Sciatic nerve (tissue), 2 donors: ENCODE results near the gene UPK1A. TPM values are rescaled to one million over a fixed set of nuclear protein-coding genes. Genes with fewer than 3 reads are reported as not detected.

Experiments used
- ATAC-seq: fragments of 200-7000 bp; cut with Tn5 transposase; one replicate; pipeline ENCODE4 v1.9.1; 2020; ENCODE audit warnings: mild to moderate bottlenecking, moderate library complexity
- DNase-seq: peaks from one replicate; pipeline ENCODE4 v3.0.0-alpha.2; 2020; ENCODE audit warnings: low spot score
- intact Hi-C: fragments of 100-400 bp; cut with DNase I; formaldehyde crosslinking; loops from one replicate; pipeline ENCODE4 v1.14.2; 2022
- total RNA-seq: library from RNA; stranded (reverse); fragmentation: NEBNext Ultra II Directional; extraction: Animal tissue kit (Norgen Biotek cat#: 25700); gene quantifications from one replicate; pipeline ENCODE4 v1.2.1, GENCODE V29; 2021
- donor health status: DM: no; HTN: no; CAD: no.
- donor health status: DM: no; HTN: no; CAD: no.

UPK1A gene
- total RNA-seq, 1 donor from 2014 or later: not detected

DNA sequence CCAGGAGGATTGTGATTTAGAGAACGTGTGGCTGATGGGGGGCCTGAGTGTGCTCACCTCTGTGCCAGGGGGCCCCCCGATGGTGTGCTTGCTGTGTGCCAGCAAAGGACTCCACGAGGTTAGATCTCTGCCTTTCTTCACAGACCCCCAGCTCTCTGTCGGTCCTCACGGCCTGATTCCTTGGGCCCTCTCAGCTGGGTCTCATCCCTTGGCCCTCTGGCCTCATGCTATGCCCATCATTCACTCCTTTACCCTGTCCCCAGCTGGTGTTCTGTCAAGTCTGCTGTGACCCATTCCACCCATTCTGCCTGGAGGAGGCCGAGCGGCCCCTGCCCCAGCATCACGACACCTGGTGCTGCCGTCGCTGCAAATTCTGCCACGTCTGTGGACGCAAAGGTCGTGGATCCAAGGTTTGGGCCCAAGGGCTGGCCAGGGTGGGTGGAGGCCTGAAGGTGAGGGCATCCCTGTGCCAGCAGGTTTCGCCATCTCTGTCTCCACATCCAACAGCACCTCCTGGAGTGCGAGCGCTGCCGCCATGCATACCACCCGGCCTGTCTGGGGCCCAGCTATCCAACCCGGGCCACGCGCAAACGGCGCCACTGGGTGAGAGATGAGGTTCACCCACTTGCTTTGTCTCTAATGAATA, 59.0 kb downstream of the UPK1A start:
- no peak for ATAC-seq
- intact Hi-C loops: no loop called here
- no peak for DNase-seq

DNA sequence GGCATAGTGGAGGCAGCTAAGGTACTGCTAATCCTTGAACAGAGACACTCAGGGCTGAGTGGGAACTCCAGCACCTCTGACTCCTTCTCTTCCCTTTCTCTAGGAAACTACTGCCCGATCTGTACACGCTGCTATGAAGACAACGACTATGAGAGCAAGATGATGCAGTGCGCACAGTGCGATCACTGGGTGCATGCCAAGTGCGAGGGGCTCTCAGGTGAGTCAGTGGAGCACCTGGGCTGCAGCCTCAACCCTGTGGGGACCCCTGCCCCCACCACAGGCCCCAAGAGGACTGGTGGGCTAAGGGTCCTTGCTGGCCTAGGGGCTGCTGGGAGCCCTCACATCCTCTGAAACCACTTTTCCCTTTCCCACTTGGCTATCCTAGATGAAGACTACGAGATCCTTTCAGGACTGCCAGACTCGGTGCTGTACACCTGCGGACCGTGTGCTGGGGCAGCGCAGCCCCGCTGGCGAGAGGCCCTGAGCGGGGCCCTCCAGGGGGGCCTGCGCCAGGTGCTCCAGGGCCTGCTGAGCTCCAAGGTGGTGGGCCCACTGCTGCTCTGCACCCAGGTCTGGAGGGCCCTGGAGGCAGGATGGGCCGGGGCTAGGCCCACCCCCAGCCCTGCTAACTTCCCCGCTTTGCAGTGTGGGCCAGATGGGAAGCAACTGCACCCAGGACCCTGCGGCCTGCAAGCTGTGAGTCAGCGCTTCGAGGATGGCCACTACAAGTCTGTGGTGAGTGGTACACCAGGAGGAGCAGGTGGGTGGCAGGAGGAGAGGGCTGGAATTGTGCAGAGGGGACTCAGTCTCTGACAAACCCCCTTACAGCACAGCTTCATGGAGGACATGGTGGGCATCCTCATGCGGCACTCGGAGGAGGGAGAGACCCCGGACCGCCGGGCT, 61.0 kb downstream of the UPK1A start:
- ATAC-seq (no peak), DNase-seq (no peak)
- intact Hi-C loops: no loop called here

Other genes starting within 250 kb of the UPK1A start
- 4.5 TPM for gene FFAR2, start 218.3 kb upstream of the UPK1A start, total RNA-seq
- not detected for gene KRTDAP, start 176.1 kb upstream of the UPK1A start, total RNA-seq
- 26.5 TPM for gene DMKN, start 152.9 kb upstream of the UPK1A start, total RNA-seq
- gene SBSN, start 138.2 kb upstream of the UPK1A start, total RNA-seq: not detected
- gene GAPDHS, start 133.1 kb upstream of the UPK1A start, total RNA-seq: not detected
- gene TMEM147, start 120.9 kb upstream of the UPK1A start, total RNA-seq: 53.9 TPM
- not detected for gene ATP4A, start 102.9 kb upstream of the UPK1A start, total RNA-seq
- gene PMIS2, start 80.3 kb upstream of the UPK1A start, total RNA-seq: not detected
- gene HAUS5, start 53.8 kb upstream of the UPK1A start, total RNA-seq: 13.5 TPM
- gene RBM42, start 37.5 kb upstream of the UPK1A start, total RNA-seq: 56.7 TPM
- gene ETV2, start 24.8 kb upstream of the UPK1A start, total RNA-seq: 1.2 TPM
- 211 TPM for gene COX6B1, start 18.2 kb upstream of the UPK1A start, total RNA-seq
- 0.18 TPM for gene ZBTB32, start 38.0 kb downstream of the UPK1A start, total RNA-seq
- 41.1 TPM for gene KMT2B, start 51.5 kb downstream of the UPK1A start, total RNA-seq
- 10.8 TPM for gene IGFLR1, start 75.9 kb downstream of the UPK1A start, total RNA-seq
- gene U2AF1L4, start 78.9 kb downstream of the UPK1A start, total RNA-seq: 22.9 TPM
- gene PSENEN, start 79.1 kb downstream of the UPK1A start, total RNA-seq: 45.6 TPM
- 12.3 TPM for gene LIN37, start 82.1 kb downstream of the UPK1A start, total RNA-seq
- gene HSPB6, start 90.5 kb downstream of the UPK1A start, total RNA-seq: 79.7 TPM
- gene PROSER3, start 91.7 kb downstream of the UPK1A start, total RNA-seq: 29.4 TPM
- 26.8 TPM for gene ARHGAP33, start 109.0 kb downstream of the UPK1A start, total RNA-seq
- not detected for gene PRODH2, start 146.3 kb downstream of the UPK1A start, total RNA-seq
- not detected for gene NPHS1, start 186.0 kb downstream of the UPK1A start, total RNA-seq
- 0.13 TPM for gene KIRREL2, start 190.4 kb downstream of the UPK1A start, total RNA-seq
- gene APLP1, start 202.1 kb downstream of the UPK1A start, total RNA-seq: 14.1 TPM
- gene NFKBID, start 234.0 kb downstream of the UPK1A start, total RNA-seq: 39.3 TPM
- gene HCST, start 236.0 kb downstream of the UPK1A start, total RNA-seq: 14.3 TPM
- 104 TPM for gene TYROBP, start 241.8 kb downstream of the UPK1A start, total RNA-seq